Parathyroid adenoma (tissue), 2 donors: ENCODE measurements around the gene SPRYD3.

Experiments used
- H2AFZ ChIP-seq: fragments of 300-600 bp; sonication (generic); one replicate; pipeline ENCODE4 v1.7.0; 2017; ENCODE audit warnings: antibody characterized with exemption, mild to moderate bottlenecking
- H3K27ac ChIP-seq: fragments of 300-600 bp; sonication (generic); one replicate; pipeline ENCODE4 v1.7.0; 2017
- H3K27me3 ChIP-seq: fragments of 300-600 bp; sonication (generic); one replicate; pipeline ENCODE4 v1.7.0; 2017; ENCODE audit warnings: low read length; ENCODE audit not compliant: control insufficient read depth, insufficient read depth
- H3K36me3 ChIP-seq: fragments of 300-600 bp; sonication (generic); one replicate; pipeline ENCODE4 v1.7.0; 2017; ENCODE audit warnings: low read length; ENCODE audit not compliant: control insufficient read depth, insufficient read depth
- H3K4me1 ChIP-seq: fragments of 300-600 bp; sonication (generic); one replicate; pipeline ENCODE4 v1.7.0; 2017; ENCODE audit warnings: control low read depth
- H3K4me2 ChIP-seq: fragments of 300-600 bp; sonication (generic); one replicate; pipeline ENCODE4 v1.7.0; 2017; ENCODE audit warnings: low read length
- H3K4me3 ChIP-seq: fragments of 300-600 bp; sonication (generic); one replicate; pipeline ENCODE4 v1.7.0; 2017; ENCODE audit warnings: low read depth, low read length
- H3K79me2 ChIP-seq: fragments of 300-600 bp; sonication (generic); one replicate; pipeline ENCODE4 v1.7.0; 2017; ENCODE audit warnings: control low read depth
- H3K9ac ChIP-seq: fragments of 300-600 bp; sonication (generic); one replicate; pipeline ENCODE4 v1.7.0; 2017; ENCODE audit warnings: mild to moderate bottlenecking
- H3K9me3 ChIP-seq: fragments of 300-600 bp; sonication (generic); one replicate; pipeline ENCODE4 v1.7.0; 2017; ENCODE audit warnings: low read length; ENCODE audit not compliant: control insufficient read depth
- CTCF ChIP-seq: fragments of 300-600 bp; sonication (generic); IDR thresholded peaks from one replicate; pipeline ENCODE4 v1.7.0; 2017; ENCODE audit warnings: antibody characterized with exemption, mild to moderate bottlenecking
- donor health status: primary hyperparathyroidism.

SPRYD3 gene

DNA sequence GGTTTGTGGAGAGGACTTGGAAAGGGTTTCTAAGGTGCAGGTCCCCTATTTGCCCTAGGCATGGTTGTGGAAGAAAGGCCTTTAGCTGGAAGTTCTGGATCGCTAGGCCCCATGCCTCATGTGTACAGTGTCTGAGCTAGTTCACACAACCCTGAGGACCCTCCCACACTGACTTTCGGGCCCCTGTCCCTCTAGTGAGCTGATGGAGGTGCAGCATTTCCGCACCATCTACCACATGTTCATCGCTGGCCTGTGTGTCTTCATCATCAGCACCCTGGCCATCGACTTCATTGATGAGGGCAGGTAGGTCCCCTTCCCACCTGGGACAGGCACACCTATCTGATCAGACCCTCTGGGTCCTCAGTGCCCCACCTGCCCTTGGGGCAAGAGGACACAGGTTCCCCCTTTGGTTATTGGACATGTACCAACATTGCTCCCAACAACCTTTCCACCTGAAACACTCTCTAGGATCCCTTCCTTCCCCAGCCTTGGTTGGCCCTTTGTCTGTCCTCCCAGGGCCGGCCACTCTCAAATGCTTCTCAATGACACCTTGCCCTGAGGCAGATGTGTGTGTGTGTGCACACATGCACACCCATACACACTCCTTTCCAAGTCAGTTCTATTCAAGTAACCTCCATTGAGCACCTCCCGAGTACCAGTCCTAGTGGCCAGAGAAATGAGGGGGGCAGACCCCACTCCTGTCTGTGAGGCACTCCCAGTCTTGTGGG, 26.7 kb upstream of the SPRYD3 start:
- no peak overlapping the region for H3K9ac ChIP-seq
- no peaks in the 10 kb centered on the region for H3K79me2 ChIP-seq
- no peak overlapping the region for H2AFZ ChIP-seq
- no peak for TF ChIP-seq CTCF
- H3K27ac ChIP-seq: no peak overlapping the region
- no peaks in the 10 kb centered on the region for H3K9me3 ChIP-seq
- no peak overlapping the region for H3K4me3 ChIP-seq
- no peaks in the 10 kb centered on the region for H3K4me1 ChIP-seq
- H3K36me3 ChIP-seq: no peaks in the 10 kb centered on the region
- H3K27me3 ChIP-seq: no peaks in the 10 kb centered on the region
- H3K4me2 ChIP-seq: no peak overlapping the region

DNA sequence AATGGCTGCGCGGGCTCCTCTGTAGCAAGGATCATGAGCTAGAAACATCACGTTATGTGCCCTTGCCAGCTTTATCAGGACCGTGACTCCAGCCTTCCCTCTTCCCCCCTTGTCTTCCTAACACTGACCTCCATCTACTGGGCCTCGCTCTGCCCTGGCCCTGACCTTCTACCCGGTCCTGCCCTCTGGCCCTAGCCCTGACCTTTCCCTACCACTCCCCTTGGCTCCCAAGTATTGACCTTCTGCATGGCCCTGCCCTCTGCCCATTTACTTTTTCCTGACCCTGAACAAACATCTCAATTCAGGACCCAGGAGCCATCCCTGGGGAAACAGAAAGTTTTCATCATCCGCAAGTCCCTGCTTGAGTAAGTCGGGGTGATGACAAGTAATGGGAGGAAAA, 26.1 kb upstream of the SPRYD3 start:
- H3K79me2 ChIP-seq: no peaks in the 10 kb centered on the region
- no peak overlapping the region for H3K4me3 ChIP-seq
- no peaks in the 10 kb centered on the region for H3K9me3 ChIP-seq
- TF ChIP-seq CTCF: no peak
- no peaks in the 10 kb centered on the region for H3K4me1 ChIP-seq
- H3K4me2 ChIP-seq: no peak overlapping the region
- no peak overlapping the region for H2AFZ ChIP-seq
- H3K27ac ChIP-seq: no peak overlapping the region
- no peaks in the 10 kb centered on the region for H3K27me3 ChIP-seq
- H3K36me3 ChIP-seq: no peaks in the 10 kb centered on the region
- H3K9ac ChIP-seq: no peak overlapping the region

- TF ChIP-seq CTCF: no peak
Measured at GRCh38 chr12:53103860-53104305, 24.7 kb upstream of the SPRYD3 start.

DNA sequence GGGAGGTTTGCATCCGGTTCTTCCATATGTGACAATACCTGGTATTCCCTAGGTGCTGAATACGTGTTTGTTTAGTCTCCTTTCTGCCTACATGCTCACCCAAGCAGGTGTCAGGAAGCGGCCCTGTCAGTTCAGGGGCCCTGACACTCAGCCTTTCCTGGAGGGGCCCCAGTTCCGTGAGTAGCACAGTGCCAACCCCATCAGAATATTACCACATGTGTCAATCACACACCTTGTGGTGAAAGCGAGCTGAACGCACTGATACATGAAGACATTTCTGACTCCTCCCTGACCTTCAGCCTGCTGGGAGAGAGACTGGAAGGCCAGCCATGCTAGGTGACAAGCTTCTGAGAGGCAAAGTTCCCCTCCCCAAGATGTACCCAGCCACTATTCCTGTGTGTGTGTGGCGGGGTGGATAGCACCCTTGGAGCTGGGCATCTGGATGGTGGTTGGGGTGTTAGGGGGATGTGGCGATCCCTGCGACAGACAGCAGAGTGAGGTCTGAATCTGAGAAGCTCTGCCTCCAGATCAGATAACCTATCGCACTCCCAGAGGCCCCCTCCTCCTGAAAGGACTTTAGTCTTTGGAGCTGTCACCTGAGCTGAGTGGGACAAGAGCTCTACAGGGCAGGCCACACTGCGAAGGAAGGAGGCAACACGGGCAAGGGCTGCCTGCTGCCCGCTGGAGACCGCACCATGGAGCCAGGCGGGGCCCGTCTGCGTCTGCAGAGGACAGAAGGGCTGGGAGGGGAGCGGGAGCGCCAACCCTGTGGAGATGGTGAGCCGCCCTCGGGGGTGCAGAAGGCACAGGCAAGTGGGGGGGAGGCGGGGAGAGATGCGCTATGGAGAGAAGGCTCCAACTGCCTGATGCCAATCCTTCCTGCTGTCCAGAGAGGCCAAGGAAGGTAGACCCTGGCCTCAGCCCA, 24.0 kb upstream of the SPRYD3 start, which contains the start of gene SOAT2:
SOAT2 (plus strand) TSS at position 604 of the 925 bp plus-strand sequence; CDS start at position 696, 92 bp downstream.
- no peak within 1 kb of the TSS for H2AFZ ChIP-seq
- H3K27ac ChIP-seq: no peak within 1 kb of the TSS
- H3K9ac ChIP-seq: no peak within 1 kb of the TSS
- TF ChIP-seq CTCF: no peak
- H3K4me2 ChIP-seq: no peak within 1 kb of the TSS
- no peaks in the 10 kb centered on the region for H3K36me3 ChIP-seq
- H3K9me3 ChIP-seq: no peaks in the 10 kb centered on the region
- H3K4me3 ChIP-seq: no peak within 1 kb of the TSS
- H3K79me2 ChIP-seq: no peaks in the 10 kb centered on the region
- H3K27me3 ChIP-seq: no peaks in the 10 kb centered on the region
- H3K4me1 ChIP-seq: peaks cover 5% of the 10 kb centered on the region

More at GRCh38 chr12:53103860-53104305, 24.7 kb upstream of the SPRYD3 start:
- H3K9me3 ChIP-seq: no peaks in the 10 kb centered on the region
- no peak overlapping the region for H2AFZ ChIP-seq
- H3K27me3 ChIP-seq: no peaks in the 10 kb centered on the region
- no peaks in the 10 kb centered on the region for H3K36me3 ChIP-seq
- no peak overlapping the region for H3K4me2 ChIP-seq
- H3K4me1 ChIP-seq: peaks cover 5% of the 10 kb centered on the region
- H3K79me2 ChIP-seq: no peaks in the 10 kb centered on the region
- no peak overlapping the region for H3K27ac ChIP-seq
- no peak overlapping the region for H3K9ac ChIP-seq
- H3K4me3 ChIP-seq: no peak overlapping the region
